ENCODE measurements around the gene LIPA. TPM values are rescaled to one million over a fixed set of nuclear protein-coding genes. Genes with fewer than 3 reads are reported as not detected.

The LIPA gene
- total and polyA plus RNA-seq, 2 of the 4 experiments (the other 2 are of a cell fraction), result 23.1 to 31.9 TPM

DNA sequence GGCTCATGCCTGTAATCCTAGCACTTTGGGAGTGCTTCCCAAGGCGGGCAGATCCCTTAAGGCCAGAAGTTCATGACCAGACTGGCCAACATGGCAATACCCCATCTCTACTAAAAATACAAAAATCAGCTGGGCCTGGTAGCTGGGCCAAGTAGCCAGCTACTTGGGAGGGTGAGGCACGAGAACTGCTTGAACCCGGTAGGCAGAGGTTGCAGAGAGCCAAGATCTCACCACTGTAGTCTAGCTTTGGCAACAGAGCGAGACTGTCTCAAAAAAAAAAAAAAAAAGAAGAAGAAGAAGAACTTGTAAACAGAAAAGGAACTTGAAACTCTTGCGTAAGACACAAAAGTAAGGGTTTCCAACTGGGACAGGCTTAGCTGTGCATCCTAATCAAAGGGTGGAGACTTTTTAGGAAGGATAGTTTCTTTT is 44.7 kb upstream of the LIPA start:
- H3K27me3 ChIP-seq (ENCODE audit: control insufficient read depth, insufficient read depth, low read length), result no peaks in the 10 kb centered on the region
- in situ Hi-C loops (cut with MboI; ENCODE audit: low sequenced_read_pairs), result no loop called here
- peak overlapping the region; percentile 87 for H3K27ac ChIP-seq (ENCODE audit: insufficient read depth, low read length)
- peak overlapping the region; percentile 63 for H4K91ac ChIP-seq (ENCODE audit: insufficient read depth, low read depth, low read length)
- no peak overlapping the region for H2AK9ac ChIP-seq (replicated peaks; ENCODE audit: low read depth, low read length, poor library complexity)
- intact Hi-C loops (cut with micrococcal nuclease), result loop anchor here (5.0 kb wide), 1 partner anchor 444 kb away; the partner anchor contains the start of gene ANKRD22
- ATAC-seq (ENCODE audit: low read depth) (peak; percentile 56), DNase-seq (peak; percentile 79)
- peak overlapping the region; percentile 4; the same call in 1 of the 2 replicates for H3K23ac ChIP-seq (ENCODE audit: low read depth, low read length)
- peak overlapping the region; percentile 24; the same call in 1 of the 2 replicates for H3K9ac ChIP-seq (ENCODE audit: low read depth, low read length)
- H3K14ac ChIP-seq (replicated peaks; ENCODE audit: low read depth, low read length), result 0 out of 2 replicates have a peak overlapping the region, but pooled peaks have one; percentile 33
- peak overlapping the region; percentile 54 for H2BK120ac ChIP-seq (ENCODE audit: low read depth, low read length)
- H3K18ac ChIP-seq (ENCODE audit: low read depth, low read length), result peak overlapping the region; percentile 84
- H3K9me1 ChIP-seq (ENCODE audit: insufficient read depth, low read length), result no peaks in the 10 kb centered on the region; the same call in 1 of the 2 replicates
- H4K8ac ChIP-seq (ENCODE audit: low read depth in 2 of 2, low read length in 2 of 2), result peak overlapping the region in 1 of 2 experiments; percentile 59; a peak in 2 of 4 replicates
- peak overlapping the region; percentile 33; the same call in 2 of the 3 replicates for H2BK15ac ChIP-seq (ENCODE audit: low read depth, low read length)
- no peak overlapping the region for H3K4me3 ChIP-seq (ENCODE audit: insufficient read depth, low read depth, low read length)
- no peaks in the 10 kb centered on the region for H3K36me3 ChIP-seq (ENCODE audit: control insufficient read depth, insufficient read depth, low read length)
- dilution Hi-C loops (cut with HindIII; ENCODE audit: low sequenced_read_pairs, unreplicated experiment), result no loop called here
- no TSS peak for BruUV-seq (replicated peaks)
- H4K5ac ChIP-seq (ENCODE audit: low read depth, low read length), result peak overlapping the region; percentile 50
- TF ChIP-seq, protein P1, sequence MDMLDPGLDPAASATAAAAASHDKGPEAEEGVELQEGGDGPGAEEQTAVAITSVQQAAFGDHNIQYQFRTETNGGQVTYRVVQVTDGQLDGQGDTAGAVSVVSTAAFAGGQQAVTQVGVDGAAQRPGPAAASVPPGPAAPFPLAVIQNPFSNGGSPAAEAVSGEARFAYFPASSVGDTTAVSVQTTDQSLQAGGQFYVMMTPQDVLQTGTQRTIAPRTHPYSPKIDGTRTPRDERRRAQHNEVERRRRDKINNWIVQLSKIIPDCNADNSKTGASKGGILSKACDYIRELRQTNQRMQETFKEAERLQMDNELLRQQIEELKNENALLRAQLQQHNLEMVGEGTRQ (IDR thresholded peaks at IDR 0.05; ENCODE audit: low read depth, low read length), result no peak
- peak; percentile 94 for TF ChIP-seq CEBPB (IDR thresholded peaks at IDR 0.05; ENCODE audit: low read depth, low read length)
- H3K4me2 ChIP-seq (ENCODE audit: low read depth, low read length), result peak overlapping the region; percentile 49
- peak overlapping the region; percentile 92 for H2BK5ac ChIP-seq (ENCODE audit: low read depth, low read length, poor library complexity, severe bottlenecking)
- H2AFZ ChIP-seq (replicated peaks; ENCODE audit: low read length, poor library complexity), result peak overlapping the region; percentile 40
- H3K79me1 ChIP-seq (ENCODE audit: low read depth in 1 of 2, low read length in 2 of 2), result no peaks in the 10 kb centered on the region
- H3K9me3 ChIP-seq (ENCODE audit: control insufficient read depth, insufficient read depth, low read length), result no peaks in the 10 kb centered on the region
- H4K20me1 ChIP-seq (ENCODE audit: insufficient read depth, low read length), result no peaks in the 10 kb centered on the region
- H2BK20ac ChIP-seq (ENCODE audit: low read depth, low read length), result peak overlapping the region; percentile 81
- peak overlapping the region; percentile 81 for H3K4ac ChIP-seq (ENCODE audit: low read depth, low read length)
- peak overlapping the region; percentile 31; the same call in 1 of the 2 replicates for H2AK5ac ChIP-seq (ENCODE audit: low read depth, low read length)
- ChIA-PET POLR2A (ENCODE audit: unreplicated experiment) (no interaction called here), CTCF (no interaction called here)
- no peak overlapping the region for H3K56ac ChIP-seq (ENCODE audit: extremely low read depth, insufficient read depth, low read length)
- H3K4me1 ChIP-seq (ENCODE audit: control insufficient read depth, insufficient read depth, low read length), result peaks cover 6% of the 10 kb centered on the region
- 14% methylated on average over 2 of the region's 5 CpGs; no CpG with 5 or more reads in 1 of the 2 experiments for WGBS, 2 experiments (ENCODE audit: extremely low coverage in 2 of 2, insufficient read length in 1 of 2)

Measured in IMR-90 (cell line).